Vein endothelial cell (primary cell): ENCODE data around the gene MAP3K2. TPM values are rescaled to one million over a fixed set of nuclear protein-coding genes. Genes with fewer than 3 reads are reported as not detected.
A peak's percentile ranks its signal among the peaks of the same experiment; 100 is the strongest.

Source experiments
- small RNA-seq: library from RNA; depleted of rRNA; stranded (forward); fragments of <200 nt; gene quantifications from one replicate; pipeline ENCODE3, GENCODE V24; 2012
- total RNA-seq: library from RNA; depleted of rRNA; stranded (reverse); fragments of >200 nt; gene quantifications from 2 replicates; pipeline ENCODE4 v1.2.3, GENCODE V29; 2012

The MAP3K2 gene, protein sequence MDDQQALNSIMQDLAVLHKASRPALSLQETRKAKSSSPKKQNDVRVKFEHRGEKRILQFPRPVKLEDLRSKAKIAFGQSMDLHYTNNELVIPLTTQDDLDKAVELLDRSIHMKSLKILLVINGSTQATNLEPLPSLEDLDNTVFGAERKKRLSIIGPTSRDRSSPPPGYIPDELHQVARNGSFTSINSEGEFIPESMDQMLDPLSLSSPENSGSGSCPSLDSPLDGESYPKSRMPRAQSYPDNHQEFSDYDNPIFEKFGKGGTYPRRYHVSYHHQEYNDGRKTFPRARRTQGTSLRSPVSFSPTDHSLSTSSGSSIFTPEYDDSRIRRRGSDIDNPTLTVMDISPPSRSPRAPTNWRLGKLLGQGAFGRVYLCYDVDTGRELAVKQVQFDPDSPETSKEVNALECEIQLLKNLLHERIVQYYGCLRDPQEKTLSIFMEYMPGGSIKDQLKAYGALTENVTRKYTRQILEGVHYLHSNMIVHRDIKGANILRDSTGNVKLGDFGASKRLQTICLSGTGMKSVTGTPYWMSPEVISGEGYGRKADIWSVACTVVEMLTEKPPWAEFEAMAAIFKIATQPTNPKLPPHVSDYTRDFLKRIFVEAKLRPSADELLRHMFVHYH
- 28.1 and 28.2 TPM in 2 replicates for total RNA-seq

GRCh38 chr2:127387655-127388422 lies at the start of gene MAP3K2:
MAP3K2 (minus strand) TSS chr2:127387975; CDS start chr2:127343129, 44,846 bp downstream.

GRCh38 chr2:127418300-127419111 lies 30.7 kb upstream of the MAP3K2 start, which contains the start of gene PROC:
PROC (plus strand) TSS chr2:127418427; CDS start chr2:127419943, 1,516 bp downstream.

GRCh38 chr2:127293748-127294562 lies 93.8 kb downstream of the MAP3K2 start, which contains the start of gene ERCC3:
ERCC3 (minus strand) TSS chr2:127294144; CDS start chr2:127294081, 63 bp downstream.

Small RNA genes within 50 kb of the gene (small RNA-seq; reads per million reads assigned to genes)
- gene MIR4783 (not detected), gene RNU6-1147P (1.3 reads per million, percentile 68 among the genes with 10 or more reads in this experiment)

Other genes with a start within 250 kb of the MAP3K2 start
- not detected in 2 replicates for gene CYP27C1, start 167.7 kb downstream of the MAP3K2 start, total RNA-seq
- 41.2 and 44.4 TPM in 2 replicates for gene ERCC3, start 93.8 kb downstream of the MAP3K2 start, total RNA-seq
- not detected in 2 replicates for gene PROC, start 30.5 kb upstream of the MAP3K2 start, total RNA-seq
- gene IWS1, start 138.5 kb upstream of the MAP3K2 start, total RNA-seq, result 36.6 and 38.4 TPM in 2 replicates
- gene MYO7B, start 147.7 kb upstream of the MAP3K2 start, total RNA-seq, result under 0.01 and 0.10 TPM in 2 replicates